Body of pancreas (tissue), 4 donors: ENCODE data around the gene ENO2.

ENCODE experiments used
- POLR2A ChIP-seq, 3 donors: fragments of 450-650 bp; IDR thresholded peaks; one replicate each; pipeline ENCODE4 v1.6.1; 2016; ENCODE audit warnings: antibody characterized with exemption in 3 of 3, mild to moderate bottlenecking in 2 of 3
- TF ChIP-seq, protein P1 (sequence below), 7 experiments: fragments of 450-650 bp in 4 of 7; fragments of 200-600 bp in 3 of 7; sonication (generic) in 3 of 7; IDR thresholded peaks; one replicate each; pipeline ENCODE4 v1.5.1; 2016 to 2019; ENCODE audit warnings: antibody characterized with exemption in 7 of 7

DNA sequence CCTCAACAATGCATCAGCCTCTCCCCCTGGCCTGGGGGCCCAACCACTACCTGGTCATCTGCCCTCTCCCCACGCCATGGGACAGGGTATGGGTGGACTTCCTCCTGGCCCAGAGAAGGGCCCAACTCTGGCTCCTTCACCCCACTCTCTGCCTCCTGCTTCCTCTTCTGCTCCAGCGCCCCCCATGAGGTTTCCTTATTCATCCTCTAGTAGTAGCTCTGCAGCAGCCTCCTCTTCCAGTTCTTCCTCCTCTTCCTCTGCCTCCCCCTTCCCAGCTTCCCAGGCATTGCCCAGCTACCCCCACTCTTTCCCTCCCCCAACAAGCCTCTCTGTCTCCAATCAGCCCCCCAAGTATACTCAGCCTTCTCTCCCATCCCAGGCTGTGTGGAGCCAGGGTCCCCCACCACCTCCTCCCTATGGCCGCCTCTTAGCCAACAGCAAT is 21.8 kb downstream of the ENO2 start:
- TF ChIP-seq, protein P1, sequence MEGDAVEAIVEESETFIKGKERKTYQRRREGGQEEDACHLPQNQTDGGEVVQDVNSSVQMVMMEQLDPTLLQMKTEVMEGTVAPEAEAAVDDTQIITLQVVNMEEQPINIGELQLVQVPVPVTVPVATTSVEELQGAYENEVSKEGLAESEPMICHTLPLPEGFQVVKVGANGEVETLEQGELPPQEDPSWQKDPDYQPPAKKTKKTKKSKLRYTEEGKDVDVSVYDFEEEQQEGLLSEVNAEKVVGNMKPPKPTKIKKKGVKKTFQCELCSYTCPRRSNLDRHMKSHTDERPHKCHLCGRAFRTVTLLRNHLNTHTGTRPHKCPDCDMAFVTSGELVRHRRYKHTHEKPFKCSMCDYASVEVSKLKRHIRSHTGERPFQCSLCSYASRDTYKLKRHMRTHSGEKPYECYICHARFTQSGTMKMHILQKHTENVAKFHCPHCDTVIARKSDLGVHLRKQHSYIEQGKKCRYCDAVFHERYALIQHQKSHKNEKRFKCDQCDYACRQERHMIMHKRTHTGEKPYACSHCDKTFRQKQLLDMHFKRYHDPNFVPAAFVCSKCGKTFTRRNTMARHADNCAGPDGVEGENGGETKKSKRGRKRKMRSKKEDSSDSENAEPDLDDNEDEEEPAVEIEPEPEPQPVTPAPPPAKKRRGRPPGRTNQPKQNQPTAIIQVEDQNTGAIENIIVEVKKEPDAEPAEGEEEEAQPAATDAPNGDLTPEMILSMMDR (IDR thresholded peaks at IDR 0.05) = no peak
- TF ChIP-seq POLR2A (IDR thresholded peaks at IDR 0.05) = no peak
